Ovary (tissue), 3 donors: ENCODE results near the gene DCAF7.

Experiments used
- POLR2A ChIP-seq: fragments of 450-650 bp; IDR thresholded peaks from one replicate; pipeline ENCODE4 v1.6.1; 2017; ENCODE audit warnings: antibody characterized with exemption, mild to moderate bottlenecking, moderate library complexity
- TF ChIP-seq, protein P1 (sequence below), 3 donors: fragments of 450-650 bp in 2 of 3; fragments of 200-600 bp in 1 of 3; IDR thresholded peaks; one replicate each; pipeline versions ENCODE4 v1.5.1 to v1.8.0; 2016 to 2022; ENCODE audit warnings: antibody characterized with exemption in 3 of 3, mild to moderate bottlenecking in 1 of 3
- donor health status: DM: no; HTN: no; CAD: no.

DNA sequence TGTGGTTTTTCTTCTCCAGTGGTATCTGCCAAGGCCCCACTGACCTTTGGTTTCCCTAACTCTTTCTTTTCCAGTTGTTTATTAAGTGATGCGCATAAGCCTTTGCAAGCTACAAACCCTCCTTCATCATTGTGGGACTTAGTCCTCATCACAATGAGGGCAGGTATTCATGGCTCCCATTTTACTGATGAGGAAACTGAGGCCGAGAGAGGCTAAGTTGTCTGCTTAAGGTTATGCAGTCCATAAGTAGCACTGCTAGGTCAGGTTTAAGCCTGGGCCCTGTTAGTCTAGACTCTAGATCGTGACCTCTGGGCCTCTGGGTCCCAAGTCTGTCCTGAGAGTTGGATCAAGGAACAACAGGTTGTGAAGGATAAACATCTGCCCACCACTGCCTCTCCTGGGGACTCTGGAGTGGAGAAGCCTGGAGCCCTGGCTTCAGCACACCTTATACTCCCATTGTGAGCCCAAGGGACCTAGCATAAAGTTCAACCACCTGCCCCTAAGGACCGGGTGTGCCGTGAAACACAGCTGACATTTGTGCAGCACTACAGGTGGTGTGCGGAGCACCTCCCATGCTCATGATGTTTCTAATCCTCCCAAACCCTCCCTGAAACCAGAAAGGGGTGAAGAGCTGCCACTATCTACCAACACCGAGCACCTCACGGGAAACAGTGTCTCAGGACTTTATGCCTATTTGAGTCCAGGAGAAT is 32.3 kb upstream of the DCAF7 start:
- no peak for TF ChIP-seq POLR2A
- TF ChIP-seq, protein P1, sequence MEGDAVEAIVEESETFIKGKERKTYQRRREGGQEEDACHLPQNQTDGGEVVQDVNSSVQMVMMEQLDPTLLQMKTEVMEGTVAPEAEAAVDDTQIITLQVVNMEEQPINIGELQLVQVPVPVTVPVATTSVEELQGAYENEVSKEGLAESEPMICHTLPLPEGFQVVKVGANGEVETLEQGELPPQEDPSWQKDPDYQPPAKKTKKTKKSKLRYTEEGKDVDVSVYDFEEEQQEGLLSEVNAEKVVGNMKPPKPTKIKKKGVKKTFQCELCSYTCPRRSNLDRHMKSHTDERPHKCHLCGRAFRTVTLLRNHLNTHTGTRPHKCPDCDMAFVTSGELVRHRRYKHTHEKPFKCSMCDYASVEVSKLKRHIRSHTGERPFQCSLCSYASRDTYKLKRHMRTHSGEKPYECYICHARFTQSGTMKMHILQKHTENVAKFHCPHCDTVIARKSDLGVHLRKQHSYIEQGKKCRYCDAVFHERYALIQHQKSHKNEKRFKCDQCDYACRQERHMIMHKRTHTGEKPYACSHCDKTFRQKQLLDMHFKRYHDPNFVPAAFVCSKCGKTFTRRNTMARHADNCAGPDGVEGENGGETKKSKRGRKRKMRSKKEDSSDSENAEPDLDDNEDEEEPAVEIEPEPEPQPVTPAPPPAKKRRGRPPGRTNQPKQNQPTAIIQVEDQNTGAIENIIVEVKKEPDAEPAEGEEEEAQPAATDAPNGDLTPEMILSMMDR (IDR thresholded peaks at IDR 0.05), result no peak
